ENCODE measurements around the gene ALDH1B1.
A peak's percentile ranks its signal among the peaks of the same experiment; 100 is the strongest.
"Not testable (repeated sequence)": the region's sequence is repeated elsewhere in the genome, so short reads cannot be mapped to it uniquely, and the experiment has no call there.

The ALDH1B1 gene

GRCh38 chr9:38375572-38375963 is 16.9 kb upstream of the ALDH1B1 start:
- Histone ChIP-seq H3K9me3 (ENCODE audit: control insufficient read depth in 2 of 2, low read length in 2 of 2) (no peaks in the 10 kb centered on the region), H3K27ac (ENCODE audit: low read length) (no peak overlapping the region), H3K4me1 (ENCODE audit: control insufficient read depth, insufficient read depth, low read length) (no peaks in the 10 kb centered on the region), H3K27me3 (ENCODE audit: control insufficient read depth in 1 of 2, insufficient read depth in 2 of 2, low read length in 2 of 2) (no peaks in the 10 kb centered on the region), H3K9ac (ENCODE audit: low read length in 2 of 2) (no peak overlapping the region), H3K4me3 (ENCODE audit: low read length in 2 of 2) (no peak overlapping the region), H3K36me3 (ENCODE audit: control insufficient read depth in 2 of 2, insufficient read depth in 2 of 2, low read length in 2 of 2) (no peaks in the 10 kb centered on the region)

- Histone ChIP-seq H3K27me3 (ENCODE audit: control insufficient read depth in 1 of 2, insufficient read depth in 2 of 2, low read length in 2 of 2) (no peaks in the 10 kb centered on the region), H3K36me3 (ENCODE audit: control insufficient read depth in 2 of 2, insufficient read depth in 2 of 2, low read length in 2 of 2) (no peaks in the 10 kb centered on the region), H3K27ac (ENCODE audit: low read length) (no peak overlapping the region), H3K9me3 (ENCODE audit: control insufficient read depth in 2 of 2, low read length in 2 of 2) (no peaks in the 10 kb centered on the region), H3K4me1 (ENCODE audit: control insufficient read depth, insufficient read depth, low read length) (no peaks in the 10 kb centered on the region), H3K9ac (ENCODE audit: low read length in 2 of 2) (no peak overlapping the region), H3K4me3 (ENCODE audit: low read length in 2 of 2) (no peak overlapping the region)
These were observed 16.4 kb upstream of the ALDH1B1 start for GRCh38 chr9:38376021-38376670.

GRCh38 chr9:38377336-38378083 is 15.0 kb upstream of the ALDH1B1 start:
- peak overlapping the region; percentile 24 for H3K27ac ChIP-seq (ENCODE audit: low read length)
- H3K4me3 ChIP-seq (ENCODE audit: low read length in 2 of 2); H3K9ac ChIP-seq (ENCODE audit: low read length in 2 of 2); H3K36me3 ChIP-seq (ENCODE audit: control insufficient read depth in 2 of 2, insufficient read depth in 2 of 2, low read length in 2 of 2); H3K4me1 ChIP-seq (ENCODE audit: control insufficient read depth, insufficient read depth, low read length); H3K9me3 ChIP-seq (ENCODE audit: control insufficient read depth in 2 of 2, low read length in 2 of 2); H3K27me3 ChIP-seq (ENCODE audit: control insufficient read depth in 1 of 2, insufficient read depth in 2 of 2, low read length in 2 of 2): not testable (repeated sequence)

GRCh38 chr9:38380230-38380871 is 12.2 kb upstream of the ALDH1B1 start:
- H3K9me3 ChIP-seq (ENCODE audit: control insufficient read depth in 2 of 2, low read length in 2 of 2) = no peaks in the 10 kb centered on the region
- H3K27ac ChIP-seq (ENCODE audit: low read length) = no peak overlapping the region
- H3K36me3 ChIP-seq (ENCODE audit: control insufficient read depth in 2 of 2, insufficient read depth in 2 of 2, low read length in 2 of 2) = no peaks in the 10 kb centered on the region
- no peaks in the 10 kb centered on the region for H3K4me1 ChIP-seq (ENCODE audit: control insufficient read depth, insufficient read depth, low read length)
- H3K4me3 ChIP-seq (ENCODE audit: low read length in 2 of 2) = no peak overlapping the region
- no peak overlapping the region for H3K9ac ChIP-seq (ENCODE audit: low read length in 2 of 2)
- H3K27me3 ChIP-seq (ENCODE audit: control insufficient read depth in 1 of 2, insufficient read depth in 2 of 2, low read length in 2 of 2) = no peaks in the 10 kb centered on the region

- Histone ChIP-seq H3K4me1 (ENCODE audit: control insufficient read depth, insufficient read depth, low read length) (no peaks in the 10 kb centered on the region), H3K27ac (ENCODE audit: low read length) (no peak overlapping the region), H3K36me3 (ENCODE audit: control insufficient read depth in 2 of 2, insufficient read depth in 2 of 2, low read length in 2 of 2) (no peaks in the 10 kb centered on the region), H3K9me3 (ENCODE audit: control insufficient read depth in 2 of 2, low read length in 2 of 2) (no peaks in the 10 kb centered on the region), H3K9ac (ENCODE audit: low read length in 2 of 2) (no peak overlapping the region), H3K27me3 (ENCODE audit: control insufficient read depth in 1 of 2, insufficient read depth in 2 of 2, low read length in 2 of 2) (no peaks in the 10 kb centered on the region), H3K4me3 (ENCODE audit: low read length in 2 of 2) (no peak overlapping the region)
These were observed 11.5 kb upstream of the ALDH1B1 start for GRCh38 chr9:38380872-38381534.

GRCh38 chr9:38382141-38382540 is 10.4 kb upstream of the ALDH1B1 start:
- no peaks in the 10 kb centered on the region for H3K36me3 ChIP-seq (ENCODE audit: control insufficient read depth in 2 of 2, insufficient read depth in 2 of 2, low read length in 2 of 2)
- H3K9ac ChIP-seq (ENCODE audit: low read length in 2 of 2) = no peak overlapping the region
- no peak overlapping the region for H3K27ac ChIP-seq (ENCODE audit: low read length)
- no peaks in the 10 kb centered on the region for H3K4me1 ChIP-seq (ENCODE audit: control insufficient read depth, insufficient read depth, low read length)
- H3K4me3 ChIP-seq (ENCODE audit: low read length in 2 of 2) = no peak overlapping the region
- no peaks in the 10 kb centered on the region for H3K27me3 ChIP-seq (ENCODE audit: control insufficient read depth in 1 of 2, insufficient read depth in 2 of 2, low read length in 2 of 2)
- H3K9me3 ChIP-seq (ENCODE audit: control insufficient read depth in 2 of 2, low read length in 2 of 2) = no peaks in the 10 kb centered on the region

- Histone ChIP-seq H3K27ac (ENCODE audit: low read length) (no peak overlapping the region), H3K27me3 (ENCODE audit: control insufficient read depth in 1 of 2, insufficient read depth in 2 of 2, low read length in 2 of 2) (no peaks in the 10 kb centered on the region), H3K4me3 (ENCODE audit: low read length in 2 of 2) (no peak overlapping the region), H3K4me1 (ENCODE audit: control insufficient read depth, insufficient read depth, low read length) (peaks cover 15% of the 10 kb centered on the region), H3K9me3 (ENCODE audit: control insufficient read depth in 2 of 2, low read length in 2 of 2) (no peaks in the 10 kb centered on the region), H3K36me3 (ENCODE audit: control insufficient read depth in 2 of 2, insufficient read depth in 2 of 2, low read length in 2 of 2) (no peaks in the 10 kb centered on the region), H3K9ac (ENCODE audit: low read length in 2 of 2) (no peak overlapping the region)
These were observed 7.3 kb upstream of the ALDH1B1 start for GRCh38 chr9:38384990-38385848.

GRCh38 chr9:38385896-38386295 is 6.6 kb upstream of the ALDH1B1 start:
- no peak overlapping the region for H3K4me3 ChIP-seq (ENCODE audit: low read length in 2 of 2)
- H3K27me3 ChIP-seq (ENCODE audit: control insufficient read depth in 1 of 2, insufficient read depth in 2 of 2, low read length in 2 of 2) = no peaks in the 10 kb centered on the region
- H3K4me1 ChIP-seq (ENCODE audit: control insufficient read depth, insufficient read depth, low read length) = peaks cover 15% of the 10 kb centered on the region
- H3K27ac ChIP-seq (ENCODE audit: low read length) = no peak overlapping the region
- no peaks in the 10 kb centered on the region for H3K36me3 ChIP-seq (ENCODE audit: control insufficient read depth in 2 of 2, insufficient read depth in 2 of 2, low read length in 2 of 2)
- H3K9ac ChIP-seq (ENCODE audit: low read length in 2 of 2) = no peak overlapping the region
- H3K9me3 ChIP-seq (ENCODE audit: control insufficient read depth in 2 of 2, low read length in 2 of 2) = no peaks in the 10 kb centered on the region

- peak overlapping the region; percentile 18 for H3K27ac ChIP-seq (ENCODE audit: low read length)
- H3K27me3 ChIP-seq (ENCODE audit: control insufficient read depth in 1 of 2, insufficient read depth in 2 of 2, low read length in 2 of 2) = no peaks in the 10 kb centered on the region
- no peaks in the 10 kb centered on the region for H3K9me3 ChIP-seq (ENCODE audit: control insufficient read depth in 2 of 2, low read length in 2 of 2)
- no peak overlapping the region for H3K9ac ChIP-seq (ENCODE audit: low read length in 2 of 2)
- H3K36me3 ChIP-seq (ENCODE audit: control insufficient read depth in 2 of 2, insufficient read depth in 2 of 2, low read length in 2 of 2) = no peaks in the 10 kb centered on the region
- no peak overlapping the region for H3K4me3 ChIP-seq (ENCODE audit: low read length in 2 of 2)
- peaks cover 20% of the 10 kb centered on the region for H3K4me1 ChIP-seq (ENCODE audit: control insufficient read depth, insufficient read depth, low read length)
These were observed 6.1 kb upstream of the ALDH1B1 start for GRCh38 chr9:38386319-38386895.

- no peak overlapping the region for H3K4me3 ChIP-seq (ENCODE audit: low read length in 2 of 2)
- peak overlapping the region; percentile 18 for H3K27ac ChIP-seq (ENCODE audit: low read length)
- H3K4me1 ChIP-seq (ENCODE audit: control insufficient read depth, insufficient read depth, low read length) = peaks cover 23% of the 10 kb centered on the region
These were observed 5.4 kb upstream of the ALDH1B1 start for GRCh38 chr9:38387066-38387465.

More at GRCh38 chr9:38387066-38387465, 5.4 kb upstream of the ALDH1B1 start:
- no peaks in the 10 kb centered on the region for H3K9me3 ChIP-seq (ENCODE audit: control insufficient read depth in 2 of 2, low read length in 2 of 2)
- H3K36me3 ChIP-seq (ENCODE audit: control insufficient read depth in 2 of 2, insufficient read depth in 2 of 2, low read length in 2 of 2) = no peaks in the 10 kb centered on the region
- no peak overlapping the region for H3K9ac ChIP-seq (ENCODE audit: low read length in 2 of 2)
- H3K27me3 ChIP-seq (ENCODE audit: control insufficient read depth in 1 of 2, insufficient read depth in 2 of 2, low read length in 2 of 2) = no peaks in the 10 kb centered on the region
